Measurements from ENCODE around the gene ANKRD10.
A peak's percentile ranks its signal among the peaks of the same experiment; 100 is the strongest.

Gene ANKRD10

GRCh38 chr13:110932588-110932987 is 17.7 kb upstream of the ANKRD10 start:
- POLR2A ChIA-PET = no interaction called here
- CTCF ChIA-PET = interaction anchor here (1.3 to 2.2 kb wide), 2 partner anchors 8 to 17 kb away, joined by 4 to 6 read pairs; no protein-coding TSS in a partner anchor
- no peak for DNase-seq (ENCODE audit: extremely low spot score)
- no peak for TF ChIP-seq CTCF (IDR thresholded peaks at IDR 0.05; ENCODE audit: control extremely low read depth, extremely low read depth, low read depth, missing control alignments)

- CTCF ChIA-PET = interaction anchor here (1.3 kb wide), 1 partner anchor 9 kb away, joined by 4 read pairs; no protein-coding TSS in a partner anchor
- TF ChIP-seq CTCF (IDR thresholded peaks at IDR 0.05; ENCODE audit: control extremely low read depth, extremely low read depth, low read depth, missing control alignments) = no peak
- no peak for DNase-seq (ENCODE audit: extremely low spot score)
- POLR2A ChIA-PET = no interaction called here
Measured at GRCh38 chr13:110929104-110929777, 14.4 kb upstream of the ANKRD10 start.

GRCh38 chr13:110925023-110925612 is 10.2 kb upstream of the ANKRD10 start:
- peak; percentile 5 for TF ChIP-seq CTCF (IDR thresholded peaks at IDR 0.05; ENCODE audit: control extremely low read depth, extremely low read depth, low read depth, missing control alignments)
- DNase-seq (ENCODE audit: extremely low spot score) = no peak
- CTCF ChIA-PET = interaction anchor here (1.1 to 3.8 kb wide), 6 partner anchors 8 to 205 kb away, joined by 3 to 28 read pairs (median 4); partner anchors contain the start of gene ANKRD10
- POLR2A ChIA-PET = no interaction called here

- POLR2A ChIA-PET = no interaction called here
- CTCF ChIA-PET = interaction anchor here (1.1 to 3.8 kb wide), 7 partner anchors 8 to 256 kb away, joined by 3 to 28 read pairs (median 3); partner anchors contain the start of gene ANKRD10
- DNase-seq (ENCODE audit: extremely low spot score) = no peak
- no peak for TF ChIP-seq CTCF (IDR thresholded peaks at IDR 0.05; ENCODE audit: control extremely low read depth, extremely low read depth, low read depth, missing control alignments)
Measured at GRCh38 chr13:110924639-110924934, 9.7 kb upstream of the ANKRD10 start.

GRCh38 chr13:110923777-110924638 is 9.1 kb upstream of the ANKRD10 start:
- TF ChIP-seq CTCF (IDR thresholded peaks at IDR 0.05; ENCODE audit: control extremely low read depth, extremely low read depth, low read depth, missing control alignments) = no peak
- no peak for DNase-seq (ENCODE audit: extremely low spot score)
- CTCF ChIA-PET = interaction anchor here (1.1 to 3.8 kb wide), 7 partner anchors 9 to 257 kb away, joined by 3 to 28 read pairs (median 3); partner anchors contain the start of gene ANKRD10
- POLR2A ChIA-PET = no interaction called here

- POLR2A ChIA-PET = no interaction called here
- no peak for DNase-seq (ENCODE audit: extremely low spot score)
- TF ChIP-seq CTCF (IDR thresholded peaks at IDR 0.05; ENCODE audit: control extremely low read depth, extremely low read depth, low read depth, missing control alignments) = no peak
- CTCF ChIA-PET = interaction anchor here (3.8 kb wide), 1 partner anchor 9 kb away, joined by 28 read pairs; the partner anchor contains the start of gene ANKRD10
Measured at GRCh38 chr13:110923086-110923485, 8.2 kb upstream of the ANKRD10 start.

All from GM10248 (cell line).